Fibroblast of lung (primary cell): ENCODE data around the gene TRERF1. TPM values are rescaled to one million over a fixed set of nuclear protein-coding genes. Genes with fewer than 3 reads are reported as not detected.
"Not testable (repeated sequence)": the region's sequence is repeated elsewhere in the genome, so short reads cannot be mapped to it uniquely, and the experiment has no call there.

Experiments used
- DNase-seq, 2 donors: peaks; one replicate each; pipeline versions ENCODE4 v3.0.0 to v3.0.0-alpha.2; 2010; ENCODE audit warnings: low read depth in 2 of 2
- H2AFZ ChIP-seq: 2 replicates; pipeline ENCODE4 v1.5.1; 2012; ENCODE audit warnings: low read length, control low read depth, inconsistent platforms
- H3K27ac ChIP-seq: 2 replicates; pipeline ENCODE4 v1.5.1; 2011; ENCODE audit warnings: low read length, control low read depth; ENCODE audit not compliant: insufficient read depth
- H3K27me3 ChIP-seq: 2 replicates; pipeline ENCODE4 v1.5.1; 2011; ENCODE audit warnings: mild to moderate bottlenecking, low read length; ENCODE audit not compliant: control insufficient read depth, insufficient read depth
- H3K36me3 ChIP-seq: 2 replicates; pipeline ENCODE4 v1.5.1; 2011; ENCODE audit warnings: low read length; ENCODE audit not compliant: control insufficient read depth, insufficient read depth
- H3K4me1 ChIP-seq: 2 replicates; pipeline ENCODE4 v1.5.1; 2011; ENCODE audit warnings: low read length; ENCODE audit not compliant: control insufficient read depth, insufficient read depth; ENCODE audit errors: extremely low read depth
- H3K4me2 ChIP-seq: 2 replicates; pipeline ENCODE4 v1.5.1; 2011; ENCODE audit warnings: low read length, control low read depth; ENCODE audit not compliant: insufficient read depth; ENCODE audit errors: extremely low read depth
- H3K4me3 ChIP-seq, 4 experiments: fragments of 200-600 bp in 1 of 4; sonication (generic) in 1 of 4; replicated peaks in 1 of 4; 2 replicates each; pipeline ENCODE4 v1.5.1; 2011 to 2016; ENCODE audit warnings: low read length in 4 of 4, low read depth in 3 of 4, mild to moderate bottlenecking in 3 of 4, control low read depth in 2 of 4, inconsistent platforms in 1 of 4, mixed read lengths in 1 of 4; ENCODE audit not compliant: insufficient read depth in 1 of 4; ENCODE audit errors: control extremely low read depth in 1 of 4
- H3K79me2 ChIP-seq: 2 replicates; pipeline ENCODE4 v1.5.1; 2012; ENCODE audit warnings: mild to moderate bottlenecking, low read length, inconsistent platforms; ENCODE audit not compliant: control insufficient read depth, insufficient read depth
- H3K9ac ChIP-seq: 2 replicates; pipeline ENCODE4 v1.5.1; 2011; ENCODE audit warnings: mild to moderate bottlenecking, low read length, control low read depth; ENCODE audit not compliant: insufficient read depth
- H3K9me3 ChIP-seq: 2 replicates; pipeline ENCODE4 v1.5.1; 2012; ENCODE audit warnings: low read depth, low read length; ENCODE audit not compliant: control insufficient read depth, insufficient read depth
- H4K20me1 ChIP-seq: 2 replicates; pipeline ENCODE4 v1.5.1; 2011; ENCODE audit warnings: low read length; ENCODE audit not compliant: control insufficient read depth, insufficient read depth; ENCODE audit errors: extremely low read depth
- CTCF ChIP-seq, 2 donors: IDR thresholded peaks in 1 of 2; conservative IDR thresholded peaks in 1 of 2; 1 replicate in 1 of 2; 2 replicates in 1 of 2; pipeline ENCODE4 v1.5.1; 2011 to 2012; ENCODE audit warnings: low read length in 2 of 2, control low read depth in 1 of 2, inconsistent platforms in 1 of 2, low read depth in 1 of 2, mild to moderate bottlenecking in 1 of 2
- EZH2 ChIP-seq: IDR thresholded peaks from 2 replicates; pipeline ENCODE4 v1.5.1; 2012; ENCODE audit warnings: low read length, control low read depth, mild to moderate bottlenecking; ENCODE audit errors: missing control alignments
- polyA plus RNA-seq, 2 donors: library from polyadenylated mRNA; depleted of rRNA in 1 of 2; stranded (reverse) in 1 of 2; unstranded in 1 of 2; fragments of >200 nt; gene quantifications; 2 replicates each; pipeline ENCODE4 v1.2.1, GENCODE V29; 2011 to 2012; ENCODE audit warnings: missing spikeins in 1 of 2
- total RNA-seq: library from RNA; depleted of rRNA; stranded (reverse); fragments of >200 nt; gene quantifications from 2 replicates; pipeline ENCODE4 v1.2.1, GENCODE V29; 2014

Gene TRERF1
- total and polyA plus RNA-seq, 2 donors (not counting 1 experiment from before 2014, with no cell fraction given) = 6.3 to 8.3 TPM

DNA sequence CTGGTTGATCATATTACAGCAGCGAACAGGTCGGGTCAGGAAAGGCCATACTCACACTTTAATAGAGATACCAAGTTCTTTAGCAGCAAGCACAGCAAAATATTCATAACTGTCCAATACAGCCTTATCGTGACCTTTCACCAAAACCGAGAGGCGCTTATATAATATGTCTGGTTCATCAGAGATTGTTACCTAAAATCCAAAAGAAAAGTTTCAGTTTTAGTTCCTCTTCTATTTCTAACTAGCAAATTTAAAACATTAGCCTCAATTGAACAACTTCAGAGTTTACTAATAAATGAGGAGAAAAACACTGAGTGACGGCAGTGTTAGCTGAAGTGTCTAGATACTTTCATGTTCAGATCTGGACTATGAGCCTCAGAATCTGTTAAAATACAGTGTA is 240.0 kb downstream of the TRERF1 start:
- peaks cover 6% of the 10 kb centered on the region for H3K4me1 ChIP-seq
- DNase-seq = no peak
- no peaks in the 10 kb centered on the region for H3K27me3 ChIP-seq
- TF ChIP-seq CTCF (conservative IDR thresholded peaks at IDR 0.05 in 1 of 2, IDR thresholded peaks at IDR 0.05 in 1 of 2; ENCODE audit: low read depth in 1 of 2, low read length in 2 of 2) = no peak
- TF ChIP-seq EZH2 = no peak
- H4K20me1 ChIP-seq = no peaks in the 10 kb centered on the region
- no peak overlapping the region for H3K27ac ChIP-seq
- H3K4me3 ChIP-seq = no peak overlapping the region
- no peak overlapping the region for H3K4me2 ChIP-seq
- H3K36me3 ChIP-seq = peaks cover 15% of the 10 kb centered on the region
- H3K9me3 ChIP-seq = no peaks in the 10 kb centered on the region
- H2AFZ ChIP-seq = no peak overlapping the region
- H3K9ac ChIP-seq = no peak overlapping the region
- peaks cover 11% of the 10 kb centered on the region for H3K79me2 ChIP-seq

GRCh38 chr6:42210551-42210950 is 241.2 kb downstream of the TRERF1 start:
- Histone ChIP-seq H2AFZ (no peak overlapping the region), H3K9me3 (no peaks in the 10 kb centered on the region), H3K4me1 (peaks cover under 1% of the 10 kb centered on the region), H3K4me3 (no peak overlapping the region), H3K4me2 (no peak overlapping the region), H3K36me3 (peaks cover 15% of the 10 kb centered on the region), H3K79me2 (peaks cover 5% of the 10 kb centered on the region), H4K20me1 (no peaks in the 10 kb centered on the region), H3K27me3 (no peaks in the 10 kb centered on the region), H3K27ac (no peak overlapping the region), H3K9ac (no peak overlapping the region)
- no peak for DNase-seq
- TF ChIP-seq CTCF (conservative IDR thresholded peaks at IDR 0.05 in 1 of 2, IDR thresholded peaks at IDR 0.05 in 1 of 2; ENCODE audit: low read depth in 1 of 2, low read length in 2 of 2) = no peak
- no peak for TF ChIP-seq EZH2

GRCh38 chr6:42207559-42207958 is 244.2 kb downstream of the TRERF1 start:
- H3K36me3 ChIP-seq = peaks cover 10% of the 10 kb centered on the region
- H4K20me1 ChIP-seq, H3K4me2 ChIP-seq, H3K27ac ChIP-seq, H2AFZ ChIP-seq, H3K4me3 ChIP-seq, H3K79me2 ChIP-seq, H3K4me1 ChIP-seq, H3K9ac ChIP-seq, H3K27me3 ChIP-seq, DNase-seq, H3K9me3 ChIP-seq: not testable (repeated sequence)
